DND-41 (cell line): Measurements from ENCODE around the gene UFSP2.

Experiments
- EZH2 ChIP-seq: IDR thresholded peaks from 3 replicates; pipeline ENCODE4 v1.6.1; 2012; ENCODE audit warnings: borderline replicate concordance, low read depth, mild to moderate bottlenecking, moderate library complexity, low read length, inconsistent platforms; ENCODE audit not compliant: severe bottlenecking
- TF ChIP-seq, protein P1 (sequence below): IDR thresholded peaks from 2 replicates; pipeline ENCODE4 v1.5.1; 2012; ENCODE audit warnings: borderline replicate concordance, low read length, moderate library complexity, mild to moderate bottlenecking; ENCODE audit not compliant: poor library complexity, severe bottlenecking; ENCODE audit errors: extremely low read depth

DNA sequence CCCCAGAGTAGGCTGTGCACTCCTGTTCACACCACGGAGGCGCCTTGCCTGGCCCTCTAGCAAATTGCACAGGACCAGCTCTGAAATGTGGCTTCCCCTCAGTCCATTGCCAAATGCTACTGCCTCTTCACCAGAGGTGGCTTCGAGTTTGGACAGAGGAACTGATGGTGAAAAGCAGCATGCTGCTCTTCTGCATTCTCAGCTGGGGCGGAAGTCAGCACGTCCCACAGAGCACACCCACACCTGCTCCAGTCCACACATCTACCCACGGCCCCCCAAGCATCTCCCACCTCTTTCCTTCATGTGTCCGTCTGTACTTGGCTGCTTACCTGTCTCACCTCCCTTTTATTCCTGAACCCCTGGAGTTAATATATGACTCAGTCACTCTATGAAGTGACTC, 73.6 kb downstream of the UFSP2 start:
- TF ChIP-seq, protein P1, sequence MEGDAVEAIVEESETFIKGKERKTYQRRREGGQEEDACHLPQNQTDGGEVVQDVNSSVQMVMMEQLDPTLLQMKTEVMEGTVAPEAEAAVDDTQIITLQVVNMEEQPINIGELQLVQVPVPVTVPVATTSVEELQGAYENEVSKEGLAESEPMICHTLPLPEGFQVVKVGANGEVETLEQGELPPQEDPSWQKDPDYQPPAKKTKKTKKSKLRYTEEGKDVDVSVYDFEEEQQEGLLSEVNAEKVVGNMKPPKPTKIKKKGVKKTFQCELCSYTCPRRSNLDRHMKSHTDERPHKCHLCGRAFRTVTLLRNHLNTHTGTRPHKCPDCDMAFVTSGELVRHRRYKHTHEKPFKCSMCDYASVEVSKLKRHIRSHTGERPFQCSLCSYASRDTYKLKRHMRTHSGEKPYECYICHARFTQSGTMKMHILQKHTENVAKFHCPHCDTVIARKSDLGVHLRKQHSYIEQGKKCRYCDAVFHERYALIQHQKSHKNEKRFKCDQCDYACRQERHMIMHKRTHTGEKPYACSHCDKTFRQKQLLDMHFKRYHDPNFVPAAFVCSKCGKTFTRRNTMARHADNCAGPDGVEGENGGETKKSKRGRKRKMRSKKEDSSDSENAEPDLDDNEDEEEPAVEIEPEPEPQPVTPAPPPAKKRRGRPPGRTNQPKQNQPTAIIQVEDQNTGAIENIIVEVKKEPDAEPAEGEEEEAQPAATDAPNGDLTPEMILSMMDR = no peak
- TF ChIP-seq EZH2 = no peak
